Fibroblast of gingiva (primary cell): Measurements from ENCODE around the gene ANO6.

ENCODE experiments used
- DNase-seq: peaks from one replicate; pipeline ENCODE4 v3.0.0-alpha.2; 2011; ENCODE audit warnings: low read depth

ANO6 gene

DNA sequence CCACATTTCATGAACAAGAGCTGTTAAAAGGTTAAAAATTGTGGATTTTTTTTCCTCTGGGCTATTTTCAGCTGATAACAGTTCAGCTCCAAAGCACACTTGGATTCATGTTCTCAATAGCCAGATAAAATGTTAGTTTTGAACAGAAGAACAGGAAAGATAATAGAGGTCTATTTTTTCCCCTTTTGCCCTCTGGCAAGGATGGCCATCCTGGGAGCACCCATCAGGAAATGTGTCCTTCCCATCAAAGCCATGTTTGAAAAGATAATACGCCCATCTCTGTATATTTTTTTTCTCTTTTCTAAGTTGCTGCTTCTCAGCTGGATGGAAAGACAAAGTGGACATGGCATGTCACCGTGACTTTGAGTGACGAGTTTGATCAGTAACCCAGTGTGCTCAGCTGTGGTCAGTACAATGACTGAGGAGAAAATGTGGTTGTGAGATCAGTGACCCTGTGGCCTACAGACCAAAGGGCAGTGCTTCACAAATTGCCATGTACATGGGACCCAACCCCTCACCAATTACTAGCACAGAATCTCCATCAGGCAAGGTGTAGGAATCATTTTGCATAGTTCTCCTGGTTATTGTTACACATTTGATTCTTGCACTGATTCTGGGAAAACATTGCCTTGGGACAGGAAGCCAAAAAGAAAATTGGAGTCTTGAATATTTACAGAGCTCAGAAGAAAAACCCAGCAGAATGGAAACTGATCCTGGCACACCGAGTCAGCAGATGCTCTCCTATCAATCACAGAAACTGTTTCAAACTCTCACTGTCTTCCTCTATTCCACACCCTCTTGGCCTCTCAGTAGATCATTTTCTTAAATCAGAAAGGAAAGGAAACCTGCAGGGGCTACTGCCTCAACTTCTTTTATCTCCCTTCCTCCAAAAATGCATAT is 64.3 kb downstream of the ANO6 start:
- DNase-seq = no peak

DNA sequence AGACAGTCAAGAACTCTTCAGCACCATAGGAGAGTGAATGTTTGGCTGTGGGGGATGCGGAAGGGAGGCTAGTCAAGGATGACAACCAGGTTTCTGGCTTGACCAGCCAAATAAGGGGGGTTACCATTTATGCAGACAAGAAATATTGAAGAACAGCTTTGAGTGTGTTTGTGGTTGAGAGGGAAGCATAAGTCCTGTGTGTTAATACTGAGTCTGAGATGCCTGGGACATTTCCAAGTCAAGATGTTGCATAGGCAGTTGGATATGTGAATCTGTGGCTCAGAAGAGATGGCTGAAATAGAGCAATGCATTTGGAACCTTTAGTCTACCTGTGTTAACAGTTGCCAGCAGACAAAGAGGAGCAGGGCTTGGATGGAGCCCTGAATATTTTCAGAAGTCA is 66.1 kb downstream of the ANO6 start:
- no peak for DNase-seq

DNA sequence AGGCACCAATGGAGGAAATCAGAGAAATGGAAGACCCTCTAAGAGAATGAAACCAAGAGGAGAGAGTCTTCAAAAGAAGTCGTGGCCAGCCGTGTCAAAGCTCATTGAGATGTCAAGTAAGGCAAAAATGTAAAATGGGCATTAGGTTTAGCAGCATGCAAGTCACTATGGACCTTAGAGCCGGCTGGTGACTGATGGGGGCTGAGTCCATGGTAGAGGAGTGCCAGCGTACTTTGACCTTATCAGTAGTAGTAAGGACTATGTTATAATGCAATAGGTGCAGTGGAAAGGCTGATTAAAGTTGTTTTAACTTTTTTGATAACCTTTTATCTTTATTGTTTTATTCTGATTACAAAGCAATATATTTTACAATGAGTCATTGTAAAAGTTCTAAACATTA is 66.5 kb downstream of the ANO6 start:
- DNase-seq = no peak

DNA sequence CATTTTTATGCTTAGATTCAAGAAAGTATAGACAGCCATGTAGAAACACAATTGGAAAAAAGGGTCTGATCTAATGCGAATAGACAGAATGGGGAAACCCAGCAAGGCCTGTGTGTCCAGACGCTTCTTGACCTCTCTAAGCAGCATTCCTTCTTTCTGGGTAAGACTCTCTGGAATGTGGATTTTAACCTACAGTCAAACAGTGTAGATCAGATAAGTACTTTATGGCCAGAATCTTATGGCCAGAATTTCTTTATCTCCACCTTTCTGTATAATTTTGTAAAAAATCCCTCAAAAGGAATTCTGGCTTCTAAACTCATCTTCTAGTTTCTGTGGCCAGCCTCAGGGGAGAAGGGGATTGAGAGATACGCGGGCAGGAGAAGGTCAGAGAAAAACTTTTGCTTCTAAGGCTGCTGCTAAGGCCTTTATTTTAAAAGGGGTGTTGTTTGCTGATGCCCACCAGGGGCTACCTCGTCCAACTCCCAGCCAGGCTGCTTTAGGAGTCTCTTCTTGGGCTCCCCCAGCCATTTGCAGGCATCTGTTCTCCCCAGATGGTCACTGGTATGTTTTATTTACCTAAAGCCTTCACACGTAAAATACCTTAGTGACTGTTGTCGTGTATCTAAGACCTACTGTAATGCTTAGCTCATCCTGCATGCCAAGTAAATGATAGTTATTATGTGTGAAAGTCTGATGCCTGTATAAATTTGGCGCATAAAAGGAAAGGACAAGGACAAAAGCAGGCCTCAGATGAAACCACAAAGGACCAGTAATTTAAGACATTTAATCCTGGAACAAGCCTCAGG is 68.4 kb downstream of the ANO6 start:
- peak; percentile 56 for DNase-seq

DNA sequence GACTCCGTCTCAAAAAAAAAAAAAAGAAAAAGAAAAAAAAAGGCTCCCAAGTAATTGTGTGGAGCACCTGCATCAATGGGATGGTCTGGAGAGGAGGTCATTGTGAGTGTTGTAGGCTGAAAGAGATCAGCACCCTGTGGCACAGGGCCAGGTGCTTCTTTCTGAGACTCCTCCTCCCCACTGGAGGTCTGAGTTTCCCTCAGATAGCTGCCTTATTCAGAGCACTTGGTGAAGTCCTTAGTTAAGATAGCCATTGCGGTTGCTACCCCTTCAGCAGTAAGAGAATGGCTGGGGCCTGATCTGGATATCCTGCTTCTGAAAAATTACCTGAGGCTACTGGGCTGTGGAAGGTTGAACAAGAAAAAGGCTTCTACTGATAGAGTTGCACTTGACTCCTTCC is 69.8 kb downstream of the ANO6 start:
- no peak for DNase-seq

DNA sequence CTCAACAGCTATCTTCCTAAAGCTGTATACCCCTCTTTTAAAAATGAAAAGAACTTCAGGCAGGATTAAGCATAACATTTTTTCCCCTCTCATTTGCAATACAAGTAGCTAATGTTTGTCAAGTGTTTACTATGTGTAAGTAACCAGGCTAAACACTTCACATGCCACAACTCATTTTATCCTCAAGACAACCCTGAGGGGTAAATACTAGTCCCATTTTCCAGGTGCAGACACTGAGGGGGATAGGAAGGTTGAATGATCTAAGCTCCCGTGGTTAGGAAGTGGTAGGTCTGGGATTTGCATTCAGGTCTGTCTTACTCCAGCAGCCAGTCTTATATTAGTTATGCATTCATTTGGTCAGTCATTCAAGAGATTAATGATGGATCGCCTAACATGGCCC is 70.7 kb downstream of the ANO6 start:
- DNase-seq = no peak

DNA sequence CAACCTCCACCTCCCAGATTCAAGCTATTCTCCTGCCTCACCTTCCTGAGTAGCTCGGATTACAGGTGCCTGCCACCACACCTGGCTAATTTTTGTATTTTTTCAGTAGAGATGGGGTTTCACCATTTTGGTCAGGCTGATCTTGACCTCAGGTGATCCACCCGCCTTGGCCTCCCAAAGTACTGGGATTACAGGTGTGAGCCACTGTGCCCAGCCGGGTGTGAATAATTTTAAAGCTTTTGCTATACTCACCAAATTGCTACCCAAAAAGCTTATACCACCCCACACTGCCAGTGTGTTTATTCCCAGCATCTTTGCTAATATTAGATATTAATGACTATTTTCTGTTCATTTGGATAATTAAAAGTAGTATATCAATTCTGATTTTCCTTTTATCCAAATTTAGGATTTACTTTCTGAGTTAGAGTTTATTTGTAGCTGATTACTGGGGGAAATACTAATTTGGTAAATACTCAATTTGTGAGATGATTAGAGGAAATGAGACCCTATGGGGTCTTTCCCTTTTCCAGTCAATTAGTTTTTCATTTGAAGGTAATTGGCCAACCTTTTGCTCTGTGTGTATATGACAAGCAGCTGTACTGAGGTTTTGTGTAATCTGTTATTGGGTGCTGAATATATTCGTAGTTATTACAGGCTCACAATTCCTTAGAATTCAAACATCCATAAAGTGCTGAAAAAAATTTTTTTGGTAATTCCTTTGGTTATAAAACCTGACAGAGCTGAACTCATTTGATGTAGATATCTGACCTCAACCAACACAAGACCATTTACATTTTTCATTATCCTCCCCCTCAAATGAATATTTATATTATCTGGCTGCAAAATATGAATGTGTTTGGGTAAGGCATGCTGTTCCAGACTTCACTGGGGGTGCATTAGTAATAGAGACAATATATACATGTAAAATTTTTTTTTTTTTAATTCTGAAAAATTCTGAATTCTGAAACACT is 73.6 kb downstream of the ANO6 start:
- DNase-seq = no peak

DNA sequence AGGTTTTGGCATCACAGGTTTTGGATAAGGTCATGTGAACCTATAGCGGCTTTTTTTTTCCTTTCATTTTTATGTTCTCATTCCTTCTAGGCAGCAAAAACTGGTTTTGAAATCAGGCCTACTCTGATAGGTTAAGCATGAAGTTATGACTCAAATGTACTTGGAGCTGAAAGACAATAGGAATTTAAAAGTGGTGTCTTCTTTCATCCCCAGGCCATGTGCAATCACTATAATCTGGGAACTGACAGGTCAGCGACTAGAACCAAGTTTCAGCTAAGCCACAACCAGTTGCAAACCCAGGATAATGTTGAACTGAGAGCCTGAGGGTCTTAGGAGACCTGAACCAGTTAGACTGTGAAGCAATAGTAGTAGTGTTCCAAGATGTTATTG is 74.3 kb downstream of the ANO6 start:
- peak; percentile 92 for DNase-seq

DNA sequence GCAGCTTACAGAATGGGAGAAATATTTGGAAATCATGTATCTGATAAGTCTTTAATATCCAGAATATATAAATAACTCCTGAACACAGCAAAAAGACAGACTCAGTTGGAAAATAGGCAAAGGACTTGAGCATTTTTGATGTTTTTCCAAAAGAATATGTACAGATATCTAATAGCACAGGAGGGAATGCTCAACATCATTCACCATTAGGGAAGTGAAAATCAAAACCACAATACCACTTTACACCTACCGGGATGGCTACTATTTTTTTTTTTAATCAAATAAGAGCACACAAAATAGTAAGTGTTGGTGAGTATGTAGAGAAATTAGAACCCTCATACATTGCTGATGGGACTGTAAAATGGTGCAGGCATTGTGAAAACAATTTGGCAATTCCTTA is 75.6 kb downstream of the ANO6 start:
- DNase-seq = no peak

DNA sequence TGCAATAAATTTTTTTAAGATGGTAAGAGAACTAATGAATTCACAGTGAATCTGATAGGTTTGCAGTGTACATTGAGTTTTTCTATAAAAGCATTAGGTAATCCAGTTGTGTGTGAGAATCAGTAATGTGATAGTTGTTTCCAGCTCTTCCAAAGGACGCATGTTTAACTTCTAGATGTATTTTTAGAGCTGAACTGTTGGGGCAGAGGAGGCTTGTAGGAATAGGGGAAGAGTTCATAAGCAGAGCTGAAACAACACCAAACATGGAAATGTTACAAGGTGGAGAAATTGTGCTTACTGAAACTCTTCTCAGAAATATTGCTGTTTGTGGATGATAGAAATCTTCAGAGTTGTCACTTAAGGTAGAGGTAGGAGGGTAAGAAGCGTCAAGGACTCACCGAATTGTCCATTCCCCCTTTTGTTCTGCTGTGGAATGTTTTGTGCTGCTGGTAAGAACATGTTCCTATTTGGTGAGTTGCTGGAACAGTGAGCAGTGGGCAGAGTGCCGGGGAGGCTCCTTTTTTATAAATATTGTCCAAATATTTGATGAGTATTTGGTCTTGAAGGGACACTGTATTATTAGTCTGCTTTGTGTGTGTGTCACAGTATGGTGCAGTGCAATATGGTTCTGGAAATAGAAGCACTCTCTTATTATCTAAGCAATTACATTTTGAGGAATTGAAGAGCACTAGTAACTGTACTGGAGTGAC is 76.7 kb downstream of the ANO6 start:
- DNase-seq = peak; percentile 68

DNA sequence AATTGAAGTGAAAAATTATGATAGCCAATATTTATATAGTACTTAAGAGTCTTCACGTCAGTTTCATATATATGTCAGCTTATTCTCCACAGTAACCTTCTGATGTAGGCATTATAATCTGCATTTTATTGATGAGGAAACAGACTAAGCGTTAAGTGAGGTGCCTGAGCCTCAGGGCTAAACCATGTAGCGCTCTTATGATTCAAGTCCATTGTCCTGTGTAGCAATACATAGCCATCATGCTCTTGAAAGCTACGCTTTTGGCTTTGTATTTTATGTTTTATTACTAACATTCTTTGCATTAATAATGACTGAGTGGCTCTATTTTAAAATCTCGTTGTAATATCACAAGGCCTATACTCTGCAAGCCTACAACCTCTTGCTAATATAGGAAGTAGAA is 79.0 kb downstream of the ANO6 start:
- DNase-seq = no peak

DNA sequence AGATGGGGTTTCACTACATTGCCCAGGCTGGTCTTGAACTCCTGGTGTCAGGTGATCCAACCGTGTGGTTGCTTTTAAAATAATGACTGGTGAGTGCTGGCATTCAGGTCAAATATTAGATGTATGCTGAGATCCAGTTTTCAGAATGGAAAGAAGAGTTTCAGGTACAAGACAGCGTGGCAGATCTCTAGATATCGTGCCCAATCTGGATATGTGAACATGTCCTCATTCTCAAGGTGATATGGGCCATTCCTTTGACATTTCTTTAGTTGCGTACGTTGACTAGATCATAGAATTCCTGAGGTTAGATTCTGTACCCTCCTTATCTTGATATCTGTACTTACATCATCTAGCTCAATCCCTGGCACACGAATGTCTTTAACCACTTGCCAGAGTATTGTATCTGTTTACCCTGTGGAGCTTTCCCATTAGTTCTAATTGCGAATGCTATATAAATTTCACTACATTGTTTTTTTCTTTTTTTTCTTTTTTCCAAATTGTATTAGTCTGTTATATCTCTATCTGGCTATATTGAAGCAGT is 80.2 kb downstream of the ANO6 start:
- DNase-seq = no peak

DNA sequence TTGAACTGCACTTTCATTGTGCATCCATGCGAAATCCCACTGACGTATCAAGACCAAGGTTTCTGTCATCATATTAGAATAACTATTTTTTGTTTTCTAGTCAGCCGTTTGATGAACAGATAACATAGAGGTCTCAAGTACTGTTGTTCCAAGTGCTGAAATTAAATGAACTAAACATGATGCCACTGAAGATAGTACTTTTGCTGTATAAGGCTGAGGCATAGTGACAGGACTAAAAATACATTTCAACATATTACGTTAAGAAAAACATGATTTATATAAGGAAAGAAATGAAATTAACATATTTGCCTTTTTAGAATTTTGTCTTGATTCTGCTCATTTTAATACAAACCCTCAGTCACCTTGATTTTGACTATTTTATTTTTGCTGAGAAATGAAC is 82.2 kb downstream of the ANO6 start:
- no peak for DNase-seq

DNA sequence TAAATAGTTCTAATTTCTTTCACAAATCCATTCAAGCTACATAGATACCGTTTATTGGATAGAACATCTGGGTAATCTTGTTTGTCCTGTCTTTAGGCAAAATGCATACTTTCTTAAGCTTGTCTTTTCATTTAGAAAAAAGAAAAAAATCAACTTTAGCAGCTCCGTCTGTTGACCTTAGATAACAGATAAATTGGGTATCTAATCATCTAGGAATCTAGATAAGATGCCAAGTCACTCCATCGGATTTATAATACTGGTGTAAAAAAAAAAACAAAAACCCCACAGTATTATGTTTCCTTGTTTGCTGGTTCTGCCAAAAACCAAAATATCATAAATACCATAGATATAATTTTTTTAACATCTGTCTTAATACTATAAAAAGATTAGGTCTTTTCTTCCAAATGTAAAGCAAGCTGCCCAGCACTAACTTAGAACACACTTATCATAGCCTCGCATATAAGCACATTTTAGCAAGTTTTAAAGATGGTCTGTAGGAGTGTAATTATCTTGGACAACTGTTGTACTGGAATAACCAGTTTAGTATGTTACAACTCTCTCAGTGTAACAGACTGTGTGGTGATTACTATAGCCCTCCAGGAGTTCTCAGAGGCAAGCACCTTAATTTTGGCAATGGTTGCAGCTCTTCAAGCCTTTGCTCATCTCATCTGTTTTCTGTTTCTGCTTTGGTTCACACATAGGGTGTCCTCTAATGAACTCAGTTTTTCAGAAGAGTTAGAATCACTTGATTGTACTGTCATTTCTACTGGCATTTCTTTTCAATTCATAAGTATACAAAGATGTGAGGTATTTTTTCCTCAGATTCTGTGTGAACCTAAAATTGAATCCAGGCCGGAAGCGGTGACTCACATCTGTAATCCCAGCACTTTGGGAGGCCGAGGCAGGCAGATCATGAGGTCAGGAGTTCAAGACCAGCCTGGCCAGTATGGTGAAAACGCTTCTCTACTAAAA is 83.1 kb downstream of the ANO6 start:
- DNase-seq = peak; percentile 62

DNA sequence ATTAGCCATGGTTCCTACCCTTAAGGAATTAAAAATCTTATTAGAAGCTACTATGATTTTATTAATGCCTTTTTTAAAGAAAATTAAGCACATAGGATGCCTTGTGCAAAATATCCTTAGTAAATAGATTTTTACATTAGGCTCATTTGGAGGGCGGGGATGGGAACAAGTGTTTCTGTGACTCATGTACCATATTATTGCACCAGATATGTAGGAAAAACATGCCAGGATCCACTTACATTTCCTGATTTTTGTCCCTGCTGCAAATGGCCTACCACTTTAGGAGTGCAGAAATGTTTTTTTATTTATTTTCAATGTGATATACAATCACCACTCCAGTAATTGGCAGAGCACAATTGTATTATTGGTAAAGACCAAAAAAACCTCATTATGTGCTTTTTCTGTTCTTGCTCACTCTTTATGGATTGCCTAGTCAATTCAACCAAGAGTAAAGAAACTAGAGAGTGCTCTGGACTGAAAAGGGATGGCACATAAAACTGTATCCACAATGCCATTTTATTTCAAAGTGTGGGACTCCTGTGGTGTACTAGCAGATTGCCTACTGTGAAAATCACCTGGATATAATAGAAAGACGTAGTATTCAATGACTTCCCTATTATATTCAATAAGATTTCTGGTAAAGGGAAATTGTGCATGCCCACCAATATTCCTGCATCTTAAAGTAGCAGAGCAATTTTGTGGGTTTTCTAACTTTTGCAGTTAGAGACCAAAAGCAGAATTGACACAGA is 86.9 kb downstream of the ANO6 start:
- DNase-seq = peak; percentile 14

DNA sequence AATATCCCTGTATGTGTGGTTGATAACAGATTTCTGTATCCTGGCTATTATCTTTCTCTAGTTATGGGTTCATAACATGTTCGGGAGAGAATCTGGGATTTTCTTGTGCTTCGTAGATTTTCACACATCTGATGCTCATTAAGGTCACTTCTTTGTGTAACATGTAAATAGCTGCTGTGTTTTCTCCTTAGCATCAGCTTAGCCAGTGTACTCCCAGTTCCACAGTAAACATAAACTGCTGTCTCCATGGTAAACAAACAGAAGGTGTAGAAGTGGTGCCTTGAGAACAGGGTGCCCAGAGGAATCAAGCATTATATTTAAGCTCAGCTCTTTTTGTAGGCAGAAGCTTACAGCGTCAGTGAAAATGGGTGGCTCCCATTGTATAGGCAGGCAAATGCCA is 88.0 kb downstream of the ANO6 start:
- DNase-seq = peak; percentile 45

DNA sequence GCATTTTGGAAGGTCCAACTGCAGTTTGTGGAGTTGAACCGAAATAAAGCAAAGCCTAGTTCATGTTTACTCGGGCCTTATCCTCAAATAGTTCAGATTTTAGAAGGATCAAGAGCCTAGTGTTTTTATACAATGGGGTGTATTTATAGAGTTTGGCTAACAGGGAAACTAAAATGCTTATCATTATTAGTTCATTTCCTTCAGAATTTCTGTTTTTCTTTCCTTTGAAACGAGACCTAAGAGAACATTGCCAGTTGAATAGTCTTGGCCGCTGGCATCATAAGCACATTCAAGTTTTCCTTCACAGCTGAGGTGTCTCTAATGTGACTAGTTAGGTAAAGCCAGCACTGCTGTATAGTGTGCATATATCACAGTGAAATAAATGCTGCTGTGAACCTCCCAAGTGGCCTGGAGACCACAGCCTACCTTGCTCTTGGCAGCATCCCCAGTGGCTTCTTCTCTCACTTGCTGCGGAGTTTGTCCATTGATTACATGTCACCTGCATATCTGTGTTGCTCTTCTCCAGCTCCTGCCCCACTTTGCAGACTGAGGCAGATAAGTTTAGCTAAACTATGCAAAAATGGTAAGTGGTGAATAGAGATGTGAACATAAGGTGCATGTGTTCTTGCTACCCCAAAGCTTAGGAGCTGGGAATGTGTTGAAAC is 88.8 kb downstream of the ANO6 start:
- no peak for DNase-seq

DNA sequence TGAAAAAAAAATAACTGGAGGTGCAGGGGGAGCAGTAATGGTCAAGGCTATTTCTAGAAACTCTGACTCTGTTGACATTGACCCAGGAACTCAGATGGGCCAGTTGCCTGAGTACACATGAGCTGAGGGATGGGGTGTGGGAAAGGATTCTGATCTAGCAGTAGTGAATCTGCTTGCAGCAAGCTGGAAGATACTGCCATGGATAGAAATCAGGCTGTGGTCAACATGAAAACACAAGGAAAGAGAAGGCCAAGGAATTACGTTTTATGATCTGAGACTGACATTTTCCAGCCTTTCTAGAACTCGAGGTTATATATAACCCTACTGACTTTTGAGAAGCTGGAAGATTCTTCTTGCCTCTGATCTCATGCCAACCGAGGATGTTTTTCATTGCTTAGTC is 90.0 kb downstream of the ANO6 start:
- DNase-seq = no peak
